SK-N-SH (cell line): ENCODE data around the gene ATF6. TPM values are rescaled to one million over a fixed set of nuclear protein-coding genes. Genes with fewer than 3 reads are reported as not detected.

Source experiments
- CTCF ChIA-PET: fragments of 300-600, 350-600 bp; formaldehyde crosslinking; extraction: SDS; loops from one replicate; lab custom pipeline; 2021; lab: Yijun Ruan, JAX
- POLR2A ChIA-PET: fragments of 350-600 bp; sonication (Branson Sonifier 250); formaldehyde crosslinking; extraction: SDS; loops from one replicate; lab custom pipeline; 2020; ENCODE audit warnings: antibody characterized with exemption, inconsistent platforms; lab: Yijun Ruan, JAX
- DNase-seq: peaks from one replicate; pipeline ENCODE4 v3.0.0; 2012
- H2AFZ ChIP-seq: fragments of 200-600 bp; sonication (generic); 2 replicates; pipeline ENCODE4 v1.8.1; 2016; ENCODE audit warnings: antibody characterized with exemption, mild to moderate bottlenecking, low read depth
- H3F3A ChIP-seq: fragments of 200-600 bp; sonication (generic); replicated peaks from 2 replicates; pipeline ENCODE3; 2016; ENCODE audit warnings: antibody characterized with exemption, mild to moderate bottlenecking; ENCODE audit not compliant: insufficient read depth
- H3K27ac ChIP-seq, 2 experiments: fragments of 200-500 bp in 1 of 2; fragments of 200-600 bp in 1 of 2; sonication (Bioruptor generic) in 1 of 2; sonication (generic), shearing (Covaris generic) in 1 of 2; 2 replicates each; pipeline versions ENCODE4 v1.5.1 to v1.6.1; 2014 to 2016; ENCODE audit warnings: low read depth in 2 of 2, inconsistent platforms in 1 of 2, low read length in 1 of 2, mild to moderate bottlenecking in 1 of 2, mixed read lengths in 1 of 2
- H3K27me3 ChIP-seq: fragments of 200-600 bp; sonication (generic), shearing (Covaris generic); 2 replicates; pipeline ENCODE4 v1.6.1; 2016; ENCODE audit warnings: mixed run types; ENCODE audit not compliant: insufficient read depth
- H3K36me3 ChIP-seq, 2 experiments: fragments of 200-500 bp in 1 of 2; fragments of 200-600 bp in 1 of 2; sonication (Bioruptor generic) in 1 of 2; sonication (generic) in 1 of 2; replicated peaks in 1 of 2; 2 replicates each; pipeline versions ENCODE3 to v1.5.1; 2014 to 2016; ENCODE audit warnings: low read length in 1 of 2, mild to moderate bottlenecking in 1 of 2; ENCODE audit not compliant: insufficient read depth in 2 of 2, control insufficient read depth in 1 of 2
- H3K4me1 ChIP-seq, 2 experiments: fragments of 200-500 bp in 1 of 2; fragments of 200-600 bp in 1 of 2; sonication (Bioruptor generic) in 1 of 2; sonication (generic), shearing (Covaris generic) in 1 of 2; 2 replicates each; pipeline versions ENCODE4 v1.5.1 to v1.6.1; 2014 to 2016; ENCODE audit warnings: low read depth in 1 of 2, low read length in 1 of 2, mixed run types in 1 of 2; ENCODE audit not compliant: insufficient read depth in 2 of 2, control insufficient read depth in 1 of 2
- H3K4me2 ChIP-seq: fragments of 200-600 bp; sonication (generic), shearing (Covaris generic); 2 replicates; pipeline ENCODE4 v1.6.1; 2017; ENCODE audit warnings: mixed run types
- H3K4me3 ChIP-seq, 2 experiments: fragments of 200-500 bp in 1 of 2; fragments of 200-600 bp in 1 of 2; sonication (Bioruptor generic) in 1 of 2; sonication (generic), shearing (Covaris generic) in 1 of 2; 2 replicates each; pipeline versions ENCODE4 v1.5.1 to v1.8.1; 2014 to 2016; ENCODE audit warnings: low read depth in 2 of 2, inconsistent platforms in 1 of 2, low read length in 1 of 2, mild to moderate bottlenecking in 1 of 2, mixed read lengths in 1 of 2, moderate library complexity in 1 of 2
- H3K79me2 ChIP-seq: fragments of 200-600 bp; sonication (generic); 2 replicates; pipeline ENCODE4 v1.8.1; 2017; ENCODE audit warnings: mild to moderate bottlenecking; ENCODE audit not compliant: insufficient read depth
- H3K9ac ChIP-seq: fragments of 200-600 bp; sonication (generic); 2 replicates; pipeline ENCODE4 v1.6.1; 2017; ENCODE audit warnings: mixed run types
- H3K9me2 ChIP-seq: fragments of 200-600 bp; sonication (generic); 2 replicates; pipeline ENCODE4 v1.6.1; 2017; ENCODE audit warnings: mixed run types
- H3K9me3 ChIP-seq: fragments of 200-600 bp; sonication (generic); 2 replicates; pipeline ENCODE4 v1.6.1; 2017; ENCODE audit warnings: mixed run types, mild to moderate bottlenecking, moderate library complexity
- H4K20me1 ChIP-seq: fragments of 200-600 bp; sonication (generic); 2 replicates; pipeline ENCODE4 v1.6.1; 2017; ENCODE audit warnings: mild to moderate bottlenecking, mixed run types; ENCODE audit not compliant: insufficient read depth
- CTCF ChIP-seq: fragments of 200-600 bp; sonication (generic); IDR thresholded peaks from 2 replicates; pipeline ENCODE4 v1.6.1; 2017; ENCODE audit warnings: antibody characterized with exemption, mild to moderate bottlenecking, moderate library complexity
- ELF1 ChIP-seq: IDR thresholded peaks from 2 replicates; pipeline ENCODE4 v1.4.0; 2012
- EZH2phosphoT487 ChIP-seq: fragments of 200-600 bp; sonication (generic); IDR thresholded peaks from 2 replicates; pipeline ENCODE4 v1.6.1; 2017; ENCODE audit warnings: low read depth, mixed run types, mild to moderate bottlenecking, antibody characterized with exemption, moderate library complexity, borderline replicate concordance
- FOSL2 ChIP-seq: IDR thresholded peaks from 2 replicates; pipeline ENCODE4 v1.4.0; 2012; ENCODE audit warnings: low read depth, mild to moderate bottlenecking, moderate library complexity, borderline replicate concordance
- FOXJ3 ChIP-seq: sonication (generic); formaldehyde crosslinking; IDR thresholded peaks from 2 replicates; pipeline ENCODE4 v1.5.1; 2020; ENCODE audit warnings: mild to moderate bottlenecking, missing genetic modification reagents
- MAX ChIP-seq: IDR thresholded peaks from 2 replicates; pipeline ENCODE4 v1.4.0; 2012; ENCODE audit warnings: low read depth
- MEF2A ChIP-seq: IDR thresholded peaks from 2 replicates; pipeline ENCODE4 v1.4.0; 2012; ENCODE audit warnings: low read depth, borderline replicate concordance
- MXI1 ChIP-seq: IDR thresholded peaks from 2 replicates; pipeline ENCODE4 v1.6.1; 2012; ENCODE audit warnings: mild to moderate bottlenecking, low read depth, low read length, improper control_type of control experiment
- REST ChIP-seq: IDR thresholded peaks from 2 replicates; pipeline ENCODE4 v1.6.1; 2012; ENCODE audit warnings: mild to moderate bottlenecking, low read depth, low read length, moderate library complexity
- RFX5 ChIP-seq: IDR thresholded peaks from 2 replicates; pipeline ENCODE4 v1.6.1; 2012; ENCODE audit warnings: mild to moderate bottlenecking, improper control_type of control experiment, low read length
- RXRA ChIP-seq: IDR thresholded peaks from 2 replicates; pipeline ENCODE4 v1.4.0; 2012; ENCODE audit warnings: low read depth, mild to moderate bottlenecking, borderline replicate concordance
- SIN3A ChIP-seq: IDR thresholded peaks from 2 replicates; pipeline ENCODE4 v1.6.1; 2012; ENCODE audit warnings: low read depth, mild to moderate bottlenecking, low read length, moderate library complexity, borderline replicate concordance
- TAF1 ChIP-seq: IDR thresholded peaks from 2 replicates; pipeline ENCODE4 v1.6.1; 2012; ENCODE audit warnings: low read depth, mild to moderate bottlenecking, low read length, moderate library complexity, borderline replicate concordance
- USF1 ChIP-seq: IDR thresholded peaks from 2 replicates; pipeline ENCODE4 v1.4.0; 2012; ENCODE audit warnings: low read depth, borderline replicate concordance
- YY1 ChIP-seq: IDR thresholded peaks from 2 replicates; pipeline ENCODE4 v1.4.0; 2012; ENCODE audit warnings: low read depth, mild to moderate bottlenecking
- ZBTB33 ChIP-seq: IDR thresholded peaks from 2 replicates; pipeline ENCODE4 v1.4.0; 2012; ENCODE audit warnings: low read depth, borderline replicate concordance
- WGBS: methylation state at CpG from one replicate; pipeline ENCODE4 v1.1.6; 2017; ENCODE audit warnings: low lambda C conversion rate; 5-methylcytosine and 5-hydroxymethylcytosine counted together
- polyA plus RNA-seq, 3 experiments: library from polyadenylated mRNA; depleted of rRNA; stranded (reverse); fragments of >200 nt; gene quantifications; 2 replicates each; pipeline ENCODE4 v1.2.3, GENCODE V29; 2012

ATF6 gene
- polyA plus RNA-seq, 1 of the 3 experiments (the other 2 are of a cell fraction): 8.8 TPM

- TF ChIP-seq REST: no peak
Measured at GRCh38 chr1:161989108-161989507, 223.0 kb downstream of the ATF6 start (continued).

GRCh38 chr1:161989786-161990185 is 223.7 kb downstream of the ATF6 start:
- H3K27me3 ChIP-seq: no peaks in the 10 kb centered on the region
- H3K27ac ChIP-seq: no peak overlapping the region
- ChIA-PET POLR2A (no interaction called here), CTCF (interaction anchor here (2.1 kb wide), 1 partner anchor 47 kb away, joined by 6 read pairs; no protein-coding TSS in a partner anchor)
- H2AFZ ChIP-seq: no peak overlapping the region
- WGBS: 77% methylated on average over 5 of the region's 5 CpGs
- H4K20me1 ChIP-seq: no peaks in the 10 kb centered on the region
- H3F3A ChIP-seq: no peaks in the 10 kb centered on the region
- H3K9me3 ChIP-seq: no peaks in the 10 kb centered on the region
- no peaks in the 10 kb centered on the region for H3K79me2 ChIP-seq
- peaks cover 0 to 7% of the 10 kb centered on the region in 2 experiments; a peak in 1 of 4 replicates for H3K4me1 ChIP-seq
- H3K9me2 ChIP-seq: no peaks in the 10 kb centered on the region
- DNase-seq: no peak
- no peak overlapping the region for H3K4me2 ChIP-seq
- no peak for TF ChIP-seq REST
- TF ChIP-seq FOSL2: no peak
- TF ChIP-seq MEF2A: no peak
- TF ChIP-seq TAF1: no peak
- no peak for TF ChIP-seq ZBTB33
- no peak for TF ChIP-seq ELF1
- no peak for TF ChIP-seq USF1
- TF ChIP-seq RFX5: no peak
- no peak for TF ChIP-seq CTCF
- TF ChIP-seq MXI1: no peak
- TF ChIP-seq MAX: no peak
- TF ChIP-seq YY1: no peak
- no peak for TF ChIP-seq EZH2phosphoT487
- TF ChIP-seq FOXJ3: no peak
- no peak for TF ChIP-seq SIN3A
- no peak for TF ChIP-seq RXRA
- TF ChIP-seq, all 33 proteins: peak for 0
- Histone ChIP-seq H3K4me3 (no peak overlapping the region), H3K36me3 (peaks cover 2 to 4% of the 10 kb centered on the region in 2 experiments), H3K9ac (no peak overlapping the region)
